WTC11 (cell line): ENCODE results near the gene RPL21. TPM values are rescaled to one million over a fixed set of nuclear protein-coding genes. Genes with fewer than 3 reads are reported as not detected.
"Not testable (repeated sequence)": the region's sequence is repeated elsewhere in the genome, so short reads cannot be mapped to it uniquely, and the experiment has no call there.

Source experiments
- ATAC-seq: fragments of 200-7000 bp; cut with Tn5 transposase; 2 replicates; pipeline ENCODE4 v1.10.0; 2021; ENCODE audit warnings: mild to moderate bottlenecking, moderate library complexity
- CTCF ChIA-PET: fragments of 300-600 bp; sonication (Branson Sonifier 250); formaldehyde crosslinking; loops from one replicate; lab custom pipeline; 2021; ENCODE audit warnings: antibody characterized with exemption; lab: Charles Lee
- POLR2A ChIA-PET: fragments of 350-600 bp; sonication (Branson Sonifier 250); formaldehyde crosslinking; loops from one replicate; lab custom pipeline; 2021; ENCODE audit warnings: antibody characterized with exemption; lab: Charles Lee
- DNase-seq: peaks from one replicate; pipeline ENCODE4 v3.0.0; 2021; ENCODE audit warnings: low spot score
- H3K27ac Mint-ChIP-seq: 2 replicates; pipeline ENCODE4 v1.8.0; 2021; ENCODE audit warnings: mixed read lengths
- H3K27me3 Mint-ChIP-seq: 2 replicates; pipeline ENCODE4 v1.8.0; 2021; ENCODE audit warnings: low read depth, mild to moderate bottlenecking, moderate library complexity, mixed read lengths
- H3K36me3 Mint-ChIP-seq: 2 replicates; pipeline ENCODE4 v1.8.0; 2021; ENCODE audit warnings: mixed read lengths
- H3K4me1 Mint-ChIP-seq: 2 replicates; pipeline ENCODE4 v1.8.0; 2022; ENCODE audit warnings: mixed read lengths
- H3K4me3 Mint-ChIP-seq: 2 replicates; pipeline ENCODE4 v1.8.0; 2021; ENCODE audit warnings: mild to moderate bottlenecking, moderate library complexity, mixed read lengths
- H3K9me3 Mint-ChIP-seq: 2 replicates; pipeline ENCODE4 v1.8.0; 2021; ENCODE audit warnings: mixed read lengths
- AR ChIP-seq: fragments of 250-450 bp; sonication (Bioruptor Pico); IDR thresholded peaks from 2 replicates; pipeline ENCODE4 v1.9.0; 2021; ENCODE audit warnings: mild to moderate bottlenecking
- ETV6 ChIP-seq: sonication (generic); formaldehyde crosslinking; IDR thresholded peaks from 2 replicates; pipeline ENCODE4 v1.8.1; 2022; ENCODE audit warnings: mild to moderate bottlenecking, missing genetic modification reagents
- FOXK1 ChIP-seq: sonication (generic); formaldehyde crosslinking; IDR thresholded peaks from 2 replicates; pipeline ENCODE4 v1.8.0; 2022; ENCODE audit warnings: mild to moderate bottlenecking, moderate library complexity, missing genetic modification reagents
- GRHL2 ChIP-seq: fragments of 250-450 bp; sonication (Bioruptor Pico); IDR thresholded peaks from 2 replicates; pipeline ENCODE4 v1.8.0; 2022; ENCODE audit warnings: mild to moderate bottlenecking, moderate library complexity; ENCODE audit not compliant: insufficient replicate concordance, severe bottlenecking
- MLX ChIP-seq: sonication (generic); formaldehyde crosslinking; IDR thresholded peaks from 2 replicates; pipeline ENCODE4 v1.8.1; 2023; ENCODE audit warnings: mild to moderate bottlenecking, missing genetic modification reagents, moderate library complexity
- OVOL2 ChIP-seq: fragments of 250-450 bp; sonication (Bioruptor Pico); IDR thresholded peaks from 2 replicates; pipeline ENCODE4 v1.9.0; 2021; ENCODE audit warnings: mild to moderate bottlenecking, borderline replicate concordance
- PRRX2 ChIP-seq: fragments of 250-450 bp; sonication (Bioruptor Pico); IDR thresholded peaks from 2 replicates; pipeline ENCODE4 v1.8.0; 2021; ENCODE audit warnings: mild to moderate bottlenecking
- TEAD1 ChIP-seq: sonication (generic); formaldehyde crosslinking; IDR thresholded peaks from 2 replicates; pipeline ENCODE4 v1.8.0; 2022; ENCODE audit warnings: mild to moderate bottlenecking, missing genetic modification reagents
- TEAD4 ChIP-seq: sonication (generic); formaldehyde crosslinking; IDR thresholded peaks from 2 replicates; pipeline ENCODE4 v1.8.0; 2022; ENCODE audit warnings: mild to moderate bottlenecking, missing genetic modification reagents
- ZBTB43 ChIP-seq: sonication (generic); formaldehyde crosslinking; IDR thresholded peaks from 2 replicates; pipeline ENCODE4 v1.8.1; 2023; ENCODE audit warnings: mild to moderate bottlenecking, missing genetic modification reagents
- ZNF138 ChIP-seq: sonication (generic); formaldehyde crosslinking; conservative IDR thresholded peaks from 2 replicates; pipeline ENCODE4 v1.8.1; 2022; ENCODE audit warnings: mild to moderate bottlenecking, moderate library complexity, missing genetic modification reagents
- ZNF219 ChIP-seq: sonication (generic); formaldehyde crosslinking; IDR thresholded peaks from 2 replicates; pipeline ENCODE4 v1.8.0; 2023; ENCODE audit warnings: missing genetic modification reagents, mild to moderate bottlenecking, borderline replicate concordance
- ZNF232 ChIP-seq: sonication (generic); formaldehyde crosslinking; IDR thresholded peaks from 2 replicates; pipeline ENCODE4 v1.8.0; 2022; ENCODE audit warnings: mild to moderate bottlenecking, missing genetic modification reagents
- ZNF263 ChIP-seq: sonication (generic); formaldehyde crosslinking; IDR thresholded peaks from 2 replicates; pipeline ENCODE4 v1.8.1; 2022; ENCODE audit warnings: low read depth, mild to moderate bottlenecking, moderate library complexity, missing genetic modification reagents
- ZNF423 ChIP-seq: fragments of 250-450 bp; sonication (Bioruptor Pico); IDR thresholded peaks from 2 replicates; pipeline ENCODE4 v2.1.2; 2022; ENCODE audit warnings: mild to moderate bottlenecking, moderate library complexity
- ZNF671 ChIP-seq: fragments of 250-450 bp; sonication (Bioruptor Pico); IDR thresholded peaks from 2 replicates; pipeline ENCODE4 v1.8.0; 2021; ENCODE audit warnings: mild to moderate bottlenecking
- total RNA-seq: library from RNA; stranded (reverse); gene quantifications from 3 replicates; pipeline ENCODE4 v1.2.3, GENCODE V29; 2021
- TF ChIP-seq, protein P1 (sequence below): sonication (generic); formaldehyde crosslinking; IDR thresholded peaks from 2 replicates; pipeline ENCODE4 v1.8.1; 2022; ENCODE audit warnings: mild to moderate bottlenecking, moderate library complexity, missing genetic modification reagents
- TF ChIP-seq, protein P2 (sequence below): sonication (generic); formaldehyde crosslinking; IDR thresholded peaks from 2 replicates; pipeline ENCODE4 v1.8.0; 2022; ENCODE audit warnings: mild to moderate bottlenecking, missing genetic modification reagents
- TF ChIP-seq, protein P3 (sequence below): sonication (generic); formaldehyde crosslinking; IDR thresholded peaks from 2 replicates; pipeline ENCODE4 v1.8.0; 2022; ENCODE audit warnings: mild to moderate bottlenecking, missing genetic modification reagents
- TF ChIP-seq, protein P4 (sequence below): fragments of 250-450 bp; sonication (Bioruptor Pico); IDR thresholded peaks from 2 replicates; pipeline ENCODE4 v1.9.0; 2021; ENCODE audit warnings: mild to moderate bottlenecking
- TF ChIP-seq, protein P5 (sequence below): sonication (generic); formaldehyde crosslinking; IDR thresholded peaks from 2 replicates; pipeline ENCODE4 v1.8.1; 2022; ENCODE audit warnings: mild to moderate bottlenecking, missing genetic modification reagents, moderate library complexity, borderline replicate concordance
- TF ChIP-seq, protein P6 (sequence below): fragments of 250-450 bp; sonication (Bioruptor Pico); IDR thresholded peaks from 2 replicates; pipeline ENCODE4 v2.1.2; 2022; ENCODE audit warnings: mild to moderate bottlenecking, moderate library complexity

RPL21 gene
- total RNA-seq, 1 experiment from 2014 or later, result 1,082 TPM

- TF ChIP-seq ZNF138 (CRISPR knock-in tag) (no peak), FOXK1 (CRISPR knock-in tag) (no peak), ZBTB43 (CRISPR knock-in tag) (no peak), TEAD1 (CRISPR knock-in tag) (no peak)
Observed at GRCh38 chr13:27290715-27291114, 39.4 kb downstream of the RPL21 start (continued).

DNA sequence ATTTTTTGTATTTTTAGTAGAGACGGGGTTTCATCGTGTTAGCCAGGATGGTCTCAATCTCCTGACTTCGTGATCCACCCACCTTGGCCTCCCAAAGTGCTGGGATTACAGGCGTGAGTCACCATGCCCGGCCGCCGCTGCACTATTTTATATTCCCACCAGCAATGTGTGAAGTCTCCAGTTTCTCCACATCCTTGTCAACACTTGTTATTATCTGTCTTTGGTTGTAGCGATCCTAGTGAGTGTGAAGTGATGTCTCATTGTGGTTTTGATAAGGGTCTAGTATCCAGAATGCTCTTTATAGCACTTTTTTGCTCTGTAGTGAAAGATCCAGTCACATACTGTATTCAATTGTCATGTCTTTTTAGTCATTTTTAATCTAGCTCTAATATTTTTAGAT lies 40.6 kb downstream of the RPL21 start:
- H3K27ac Mint-ChIP-seq, H3K4me1 Mint-ChIP-seq, CTCF ChIA-PET, H3K4me3 Mint-ChIP-seq, H3K27me3 Mint-ChIP-seq, DNase-seq, ATAC-seq, H3K9me3 Mint-ChIP-seq, H3K36me3 Mint-ChIP-seq: not testable (repeated sequence)
- POLR2A ChIA-PET, result interaction anchor here (0.6 kb wide), 1 partner anchor 352 kb away, joined by 4 read pairs; no protein-coding TSS in a partner anchor

- TF ChIP-seq, protein P1, sequence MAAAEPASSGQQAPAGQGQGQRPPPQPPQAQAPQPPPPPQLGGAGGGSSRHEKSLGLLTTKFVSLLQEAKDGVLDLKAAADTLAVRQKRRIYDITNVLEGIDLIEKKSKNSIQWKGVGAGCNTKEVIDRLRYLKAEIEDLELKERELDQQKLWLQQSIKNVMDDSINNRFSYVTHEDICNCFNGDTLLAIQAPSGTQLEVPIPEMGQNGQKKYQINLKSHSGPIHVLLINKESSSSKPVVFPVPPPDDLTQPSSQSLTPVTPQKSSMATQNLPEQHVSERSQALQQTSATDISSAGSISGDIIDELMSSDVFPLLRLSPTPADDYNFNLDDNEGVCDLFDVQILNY (CRISPR knock-in tag), result no peak
- TF ChIP-seq ZNF423 (CRISPR knock-in tag) (no peak), MLX (CRISPR knock-in tag) (no peak), ZNF232 (CRISPR knock-in tag) (no peak), ZNF263 (CRISPR knock-in tag) (no peak), ZNF219 (CRISPR knock-in tag) (no peak), PRRX2 (CRISPR knock-in tag) (no peak), ETV6 (CRISPR knock-in tag) (no peak), ZNF671 (CRISPR knock-in tag) (no peak), AR (CRISPR knock-in tag) (no peak), GRHL2 (CRISPR knock-in tag) (no peak), OVOL2 (CRISPR knock-in tag) (no peak), TEAD4 (no peak)
- TF ChIP-seq, protein P2, sequence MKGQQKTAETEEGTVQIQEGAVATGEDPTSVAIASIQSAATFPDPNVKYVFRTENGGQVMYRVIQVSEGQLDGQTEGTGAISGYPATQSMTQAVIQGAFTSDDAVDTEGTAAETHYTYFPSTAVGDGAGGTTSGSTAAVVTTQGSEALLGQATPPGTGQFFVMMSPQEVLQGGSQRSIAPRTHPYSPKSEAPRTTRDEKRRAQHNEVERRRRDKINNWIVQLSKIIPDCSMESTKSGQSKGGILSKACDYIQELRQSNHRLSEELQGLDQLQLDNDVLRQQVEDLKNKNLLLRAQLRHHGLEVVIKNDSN (CRISPR knock-in tag), result no peak
- TF ChIP-seq, protein P3, sequence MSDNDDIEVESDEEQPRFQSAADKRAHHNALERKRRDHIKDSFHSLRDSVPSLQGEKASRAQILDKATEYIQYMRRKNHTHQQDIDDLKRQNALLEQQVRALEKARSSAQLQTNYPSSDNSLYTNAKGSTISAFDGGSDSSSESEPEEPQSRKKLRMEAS (CRISPR knock-in tag), result no peak
- TF ChIP-seq, protein P4, sequence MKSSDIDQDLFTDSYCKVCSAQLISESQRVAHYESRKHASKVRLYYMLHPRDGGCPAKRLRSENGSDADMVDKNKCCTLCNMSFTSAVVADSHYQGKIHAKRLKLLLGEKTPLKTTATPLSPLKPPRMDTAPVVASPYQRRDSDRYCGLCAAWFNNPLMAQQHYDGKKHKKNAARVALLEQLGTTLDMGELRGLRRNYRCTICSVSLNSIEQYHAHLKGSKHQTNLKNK (CRISPR knock-in tag), result no peak
- TF ChIP-seq, protein P5, sequence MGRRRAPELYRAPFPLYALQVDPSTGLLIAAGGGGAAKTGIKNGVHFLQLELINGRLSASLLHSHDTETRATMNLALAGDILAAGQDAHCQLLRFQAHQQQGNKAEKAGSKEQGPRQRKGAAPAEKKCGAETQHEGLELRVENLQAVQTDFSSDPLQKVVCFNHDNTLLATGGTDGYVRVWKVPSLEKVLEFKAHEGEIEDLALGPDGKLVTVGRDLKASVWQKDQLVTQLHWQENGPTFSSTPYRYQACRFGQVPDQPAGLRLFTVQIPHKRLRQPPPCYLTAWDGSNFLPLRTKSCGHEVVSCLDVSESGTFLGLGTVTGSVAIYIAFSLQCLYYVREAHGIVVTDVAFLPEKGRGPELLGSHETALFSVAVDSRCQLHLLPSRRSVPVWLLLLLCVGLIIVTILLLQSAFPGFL (CRISPR knock-in tag), result no peak
- TF ChIP-seq, protein P6, sequence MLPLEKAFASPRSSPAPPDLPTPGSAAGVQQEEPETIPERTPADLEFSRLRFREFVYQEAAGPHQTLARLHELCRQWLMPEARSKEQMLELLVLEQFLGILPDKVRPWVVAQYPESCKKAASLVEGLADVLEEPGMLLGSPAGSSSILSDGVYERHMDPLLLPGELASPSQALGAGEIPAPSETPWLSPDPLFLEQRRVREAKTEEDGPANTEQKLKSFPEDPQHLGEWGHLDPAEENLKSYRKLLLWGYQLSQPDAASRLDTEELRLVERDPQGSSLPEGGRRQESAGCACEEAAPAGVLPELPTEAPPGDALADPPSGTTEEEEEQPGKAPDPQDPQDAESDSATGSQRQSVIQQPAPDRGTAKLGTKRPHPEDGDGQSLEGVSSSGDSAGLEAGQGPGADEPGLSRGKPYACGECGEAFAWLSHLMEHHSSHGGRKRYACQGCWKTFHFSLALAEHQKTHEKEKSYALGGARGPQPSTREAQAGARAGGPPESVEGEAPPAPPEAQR (CRISPR knock-in tag), result no peak
- TF ChIP-seq, all 79 proteins: peak for 0
- Mint-ChIP-seq H3K9me3 (0 out of 2 replicates have a peak, but pooled peaks cover 3% of the 10 kb centered on the region), H3K4me3 (no peak overlapping the region), H3K4me1 (peaks cover 3% of the 10 kb centered on the region), H3K27me3 (no peaks in the 10 kb centered on the region), H3K27ac (no peak overlapping the region), H3K36me3 (no peaks in the 10 kb centered on the region)
- ChIA-PET POLR2A (no interaction called here), CTCF (interaction anchor here (0.8 kb wide), 1 partner anchor 346 kb away, joined by 3 read pairs; no protein-coding TSS in a partner anchor)
- DNase-seq, result no peak
- no peak for ATAC-seq
Observed at GRCh38 chr13:27293076-27293691, 41.8 kb downstream of the RPL21 start.
